HL-60/S4 treated with retinoic acid at 250 ng/mL for 4 days and 3 days (cell line): ENCODE results near the gene PLCH2.

Experiments
- in situ Hi-C: fragments of 300-500 bp; cut with MboI; formaldehyde crosslinking; loops from 2 replicates; pipeline ENCODE4 v1.7.0; 2022; ENCODE audit warnings: low sequenced_read_pairs

Gene PLCH2

GRCh38 chr1:2498648-2499047, 22.6 kb downstream of the PLCH2 start:
- in situ Hi-C loops = no loop called here

- in situ Hi-C loops = no loop called here
Observed at GRCh38 chr1:2499260-2499659, 23.2 kb downstream of the PLCH2 start.

- in situ Hi-C loops = no loop called here
Observed at GRCh38 chr1:2499986-2500596, 24.0 kb downstream of the PLCH2 start.

GRCh38 chr1:2501041-2501819, 25.1 kb downstream of the PLCH2 start:
- in situ Hi-C loops = no loop called here

GRCh38 chr1:2501820-2502119, 25.7 kb downstream of the PLCH2 start:
- in situ Hi-C loops = no loop called here

- in situ Hi-C loops = no loop called here
Observed at GRCh38 chr1:2502210-2502609, 26.1 kb downstream of the PLCH2 start.

GRCh38 chr1:2502661-2503553, 26.8 kb downstream of the PLCH2 start:
- in situ Hi-C loops = no loop called here

- in situ Hi-C loops = no loop called here
Observed at GRCh38 chr1:2503554-2504224, 27.6 kb downstream of the PLCH2 start.

GRCh38 chr1:2504225-2504948, 28.3 kb downstream of the PLCH2 start:
- in situ Hi-C loops = no loop called here

- in situ Hi-C loops = no loop called here
Observed at GRCh38 chr1:2504949-2505272, 28.8 kb downstream of the PLCH2 start.

GRCh38 chr1:2505461-2505994, 29.4 kb downstream of the PLCH2 start:
- in situ Hi-C loops = no loop called here

GRCh38 chr1:2506007-2506860, 30.1 kb downstream of the PLCH2 start:
- in situ Hi-C loops = no loop called here

- in situ Hi-C loops = no loop called here
Observed at GRCh38 chr1:2506901-2507565, 30.9 kb downstream of the PLCH2 start.

- in situ Hi-C loops = no loop called here
Observed at GRCh38 chr1:2507744-2508155, 31.7 kb downstream of the PLCH2 start.

- in situ Hi-C loops = no loop called here
Observed at GRCh38 chr1:2508180-2508579, 32.1 kb downstream of the PLCH2 start.

GRCh38 chr1:2508751-2509150, 32.7 kb downstream of the PLCH2 start:
- in situ Hi-C loops = no loop called here

GRCh38 chr1:2509589-2509988, 33.5 kb downstream of the PLCH2 start:
- in situ Hi-C loops = no loop called here

- in situ Hi-C loops = no loop called here
Observed at GRCh38 chr1:2510366-2511155, 34.5 kb downstream of the PLCH2 start.
